ENCODE results near the gene XPC. TPM values are rescaled to one million over a fixed set of nuclear protein-coding genes. Genes with fewer than 3 reads are reported as not detected.

The XPC gene
- total and polyA plus RNA-seq, 4 donors = 12.7 to 26.7 (median 14.2) TPM

GRCh38 chr3:14126017-14126886 is 52.1 kb downstream of the XPC start:
- Histone ChIP-seq H3K4me3 (ENCODE audit: low read depth in 1 of 3, low read length in 3 of 3) (peak overlapping the region; percentile 86 to 95 (median 89)), H3K9ac (ENCODE audit: low read depth in 1 of 2, low read length in 2 of 2) (peak overlapping the region in 1 of 2 donors; percentile 74), H3K27ac (ENCODE audit: low read depth in 1 of 2, low read length in 2 of 2) (peak overlapping the region in 1 of 2 donors; percentile 94), H3K36me3 (ENCODE audit: control insufficient read depth in 4 of 4, insufficient read depth in 3 of 4, low read depth in 1 of 4, low read length in 3 of 4) (peaks cover 0 to 20% (median 5%) of the 10 kb centered on the region in 4 donors), H3K27me3 (ENCODE audit: control insufficient read depth in 4 of 4, insufficient read depth in 4 of 4, low read length in 3 of 4) (no peaks in the 10 kb centered on the region), H3K9me3 (ENCODE audit: control insufficient read depth in 4 of 4, low read length in 3 of 4) (no peaks in the 10 kb centered on the region), H3K4me1 (ENCODE audit: control insufficient read depth in 4 of 4, insufficient read depth in 4 of 4, low read length in 3 of 4) (peaks cover 12 to 39% (median 26%) of the 10 kb centered on the region in 4 donors)
- 72% methylated on average over 11 of the region's 11 CpGs for WGBS
- no peak for TF ChIP-seq HNF4G (IDR thresholded peaks at IDR 0.05)
- peak in 1 of 2 donors; percentile 4 for TF ChIP-seq JUND (IDR thresholded peaks at IDR 0.05)
- no peak for DNase-seq (ENCODE audit: low spot score)

DNA sequence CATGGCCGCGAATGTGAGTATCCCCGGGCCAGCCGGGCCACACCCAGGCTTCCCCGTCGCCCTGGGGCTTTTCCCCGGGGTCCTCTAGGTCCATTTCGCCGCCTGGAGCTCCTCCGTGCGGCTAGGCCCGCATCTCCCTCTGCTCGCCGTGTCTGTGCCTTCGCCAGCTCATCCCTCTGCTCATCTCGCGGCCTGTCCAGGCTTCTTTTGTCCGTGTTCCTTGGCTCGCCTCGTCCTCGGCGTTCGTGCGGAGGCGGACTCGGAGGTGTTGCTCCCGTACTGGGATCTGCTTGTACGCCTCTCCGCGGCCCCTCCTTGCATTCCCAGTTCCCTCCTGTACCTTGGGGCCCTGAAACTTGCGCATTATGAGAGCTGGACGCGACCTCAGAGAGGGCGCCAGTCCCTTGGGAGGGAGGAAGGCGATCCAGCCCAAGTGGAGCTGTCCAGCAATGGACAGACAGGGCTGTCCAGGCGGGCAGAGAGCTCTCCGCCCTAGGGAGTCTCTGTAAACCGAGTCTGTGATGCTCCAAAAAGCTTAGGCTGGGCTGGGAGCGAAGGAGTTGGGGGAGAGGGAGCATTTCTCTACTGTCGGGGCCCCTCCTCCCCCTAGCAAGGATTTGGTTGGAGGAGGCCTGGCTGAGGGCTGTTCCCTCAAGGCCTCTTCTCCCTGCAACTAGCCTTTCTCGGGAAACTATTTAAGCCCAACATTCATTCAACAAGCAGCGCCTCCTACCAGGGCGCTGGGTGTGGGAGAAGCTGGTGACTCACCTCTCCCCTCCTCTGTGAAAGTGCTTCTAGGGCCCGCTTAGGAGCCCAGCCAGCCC is 53.0 kb downstream of the XPC start:
- WGBS = 1% methylated on average over 44 of the region's 44 CpGs
- Histone ChIP-seq H3K4me1 (ENCODE audit: control insufficient read depth in 4 of 4, insufficient read depth in 4 of 4, low read length in 3 of 4) (peaks cover 12 to 32% (median 19%) of the 10 kb centered on the region in 4 donors), H3K9ac (ENCODE audit: low read depth in 1 of 2, low read length in 2 of 2) (peak overlapping the region; percentile 41 to 74), H3K9me3 (ENCODE audit: control insufficient read depth in 4 of 4, low read length in 3 of 4) (no peaks in the 10 kb centered on the region), H3K4me3 (ENCODE audit: low read depth in 1 of 3, low read length in 3 of 3) (peak overlapping the region; percentile 86 to 95 (median 89)), H3K27ac (ENCODE audit: low read depth in 1 of 2, low read length in 2 of 2) (peak overlapping the region; percentile 89 to 94), H3K36me3 (ENCODE audit: control insufficient read depth in 4 of 4, insufficient read depth in 3 of 4, low read depth in 1 of 4, low read length in 3 of 4) (peaks cover 0 to 11% (median 2%) of the 10 kb centered on the region in 4 donors), H3K27me3 (ENCODE audit: control insufficient read depth in 4 of 4, insufficient read depth in 4 of 4, low read length in 3 of 4) (no peaks in the 10 kb centered on the region)
- TF ChIP-seq HNF4A (conservative IDR thresholded peaks at IDR 0.05) (no peak), NR2F2 (IDR thresholded peaks at IDR 0.05) (no peak), HNF4G (IDR thresholded peaks at IDR 0.05) (no peak), TAF1 (conservative IDR thresholded peaks at IDR 0.05) (no peak), RAD21 (IDR thresholded peaks at IDR 0.05) (peak in 1 of 2 donors; percentile 17), YY1 (IDR thresholded peaks at IDR 0.05) (peak; percentile 11), GABPA (IDR thresholded peaks at IDR 0.05 in 1 of 2, conservative IDR thresholded peaks at IDR 0.05 in 1 of 2) (no peak), JUND (IDR thresholded peaks at IDR 0.05) (peak in 1 of 2 donors; percentile 46), REST (IDR thresholded peaks at IDR 0.05) (peak; percentile 99)
- no peak for DNase-seq (ENCODE audit: low spot score)

DNA sequence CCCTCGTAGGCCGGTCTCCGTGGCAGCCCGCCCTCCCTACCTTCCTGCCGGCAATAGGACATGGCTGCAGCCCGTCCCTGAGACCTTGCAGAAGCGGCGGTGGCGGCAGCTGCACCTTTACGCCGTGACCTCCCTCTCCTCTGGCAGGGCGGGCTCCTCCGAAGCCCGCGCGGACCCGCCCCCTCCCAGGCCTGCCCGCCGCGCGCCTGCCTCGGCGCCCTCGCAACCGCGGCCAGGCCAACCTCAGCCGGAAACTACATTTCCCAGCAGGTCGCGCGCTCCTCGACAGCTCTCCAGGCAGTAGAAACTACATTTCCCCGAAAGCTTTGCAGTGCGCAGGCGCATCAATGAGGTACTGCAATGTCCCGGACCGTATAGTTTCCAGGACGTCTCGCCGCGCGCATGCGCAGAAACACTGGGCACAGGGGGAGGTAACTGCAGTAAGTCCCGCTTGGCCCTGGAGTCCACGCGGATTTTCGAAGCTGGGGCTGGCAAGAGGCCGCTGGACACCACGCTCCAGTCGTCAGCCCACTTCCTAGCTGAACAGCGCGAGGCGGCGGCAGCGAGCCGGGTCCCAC is 53.7 kb downstream of the XPC start, which contains the start of the genes CHCHD4 and TMEM43:
CHCHD4 (minus strand) TSS at position 256 of the 578 bp plus-strand sequence; CDS start at position 62, 194 bp downstream.
TMEM43 (plus strand) TSS at position 438 of the 578 bp plus-strand sequence. CDS start 142 bp downstream, outside the sequence.
- peak; percentile 96 for DNase-seq (ENCODE audit: low spot score)
- Histone ChIP-seq H3K9me3 (ENCODE audit: control insufficient read depth in 4 of 4, low read length in 3 of 4) (no peaks in the 10 kb centered on the region), H3K27me3 (ENCODE audit: control insufficient read depth in 4 of 4, insufficient read depth in 4 of 4, low read length in 3 of 4) (no peaks in the 10 kb centered on the region), H3K4me3 (ENCODE audit: low read depth in 1 of 3, low read length in 3 of 3) (peak within 1 kb of the TSS; percentile 86 to 95 (median 89)), H3K27ac (ENCODE audit: low read depth in 1 of 2, low read length in 2 of 2) (peak within 1 kb of the TSS; percentile 89 to 94), H3K36me3 (ENCODE audit: control insufficient read depth in 4 of 4, insufficient read depth in 3 of 4, low read depth in 1 of 4, low read length in 3 of 4) (peaks cover 0 to 9% (median 2%) of the 10 kb centered on the region in 4 donors), H3K4me1 (ENCODE audit: control insufficient read depth in 4 of 4, insufficient read depth in 4 of 4, low read length in 3 of 4) (peaks cover 18 to 39% (median 26%) of the 10 kb centered on the region in 4 donors), H3K9ac (ENCODE audit: low read depth in 1 of 2, low read length in 2 of 2) (peak within 1 kb of the TSS; percentile 43 to 83)
- under 1% methylated on average over 55 of the region's 55 CpGs for WGBS
- TF ChIP-seq EGR1 (IDR thresholded peaks at IDR 0.05; ENCODE audit: low read depth in 2 of 2) (no peak), GABPA (IDR thresholded peaks at IDR 0.05 in 1 of 2, conservative IDR thresholded peaks at IDR 0.05 in 1 of 2) (peak in 1 of 2 donors; percentile 82), NR2F2 (IDR thresholded peaks at IDR 0.05) (no peak), FOXA2 (IDR thresholded peaks at IDR 0.05) (no peak), REST (IDR thresholded peaks at IDR 0.05) (no peak), TAF1 (conservative IDR thresholded peaks at IDR 0.05) (peak; percentile 92)
- TF ChIP-seq, protein P1, sequence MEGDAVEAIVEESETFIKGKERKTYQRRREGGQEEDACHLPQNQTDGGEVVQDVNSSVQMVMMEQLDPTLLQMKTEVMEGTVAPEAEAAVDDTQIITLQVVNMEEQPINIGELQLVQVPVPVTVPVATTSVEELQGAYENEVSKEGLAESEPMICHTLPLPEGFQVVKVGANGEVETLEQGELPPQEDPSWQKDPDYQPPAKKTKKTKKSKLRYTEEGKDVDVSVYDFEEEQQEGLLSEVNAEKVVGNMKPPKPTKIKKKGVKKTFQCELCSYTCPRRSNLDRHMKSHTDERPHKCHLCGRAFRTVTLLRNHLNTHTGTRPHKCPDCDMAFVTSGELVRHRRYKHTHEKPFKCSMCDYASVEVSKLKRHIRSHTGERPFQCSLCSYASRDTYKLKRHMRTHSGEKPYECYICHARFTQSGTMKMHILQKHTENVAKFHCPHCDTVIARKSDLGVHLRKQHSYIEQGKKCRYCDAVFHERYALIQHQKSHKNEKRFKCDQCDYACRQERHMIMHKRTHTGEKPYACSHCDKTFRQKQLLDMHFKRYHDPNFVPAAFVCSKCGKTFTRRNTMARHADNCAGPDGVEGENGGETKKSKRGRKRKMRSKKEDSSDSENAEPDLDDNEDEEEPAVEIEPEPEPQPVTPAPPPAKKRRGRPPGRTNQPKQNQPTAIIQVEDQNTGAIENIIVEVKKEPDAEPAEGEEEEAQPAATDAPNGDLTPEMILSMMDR (IDR thresholded peaks at IDR 0.05; ENCODE audit: low read depth, low read length, missing input control) = no peak
